ENCODE data around the gene NDOR1.

The NDOR1 gene

GRCh38 chr9:137183980-137184595, 21.4 kb upstream of the NDOR1 start:
- no peak for DNase-seq

GRCh38 chr9:137184881-137185660, 20.4 kb upstream of the NDOR1 start:
- no peak for DNase-seq

GRCh38 chr9:137185921-137186320, 19.6 kb upstream of the NDOR1 start:
- no peak for DNase-seq

GRCh38 chr9:137186385-137186784, 19.1 kb upstream of the NDOR1 start:
- no peak for DNase-seq

- no peak for DNase-seq
Observed at GRCh38 chr9:137187386-137187785, 18.1 kb upstream of the NDOR1 start.

- DNase-seq, result no peak
Observed at GRCh38 chr9:137188086-137188489, 17.4 kb upstream of the NDOR1 start.

GRCh38 chr9:137188490-137189296, 16.8 kb upstream of the NDOR1 start, which contains the start of the genes ANAPC2 and SSNA1:
TSS of gene ANAPC2 (minus strand) at chr9:137188560. CDS start at chr9:137188532, 28 bp downstream.
TSS of gene SSNA1 (plus strand) at chr9:137188676. CDS start at chr9:137188727, 51 bp downstream.
- DNase-seq, result peak; percentile 94

- no peak for DNase-seq
Observed at GRCh38 chr9:137189297-137190295, 15.9 kb upstream of the NDOR1 start.

- DNase-seq, result no peak
Observed at GRCh38 chr9:137190315-137190856, 15.1 kb upstream of the NDOR1 start.

- DNase-seq, result no peak
Observed at GRCh38 chr9:137191245-137191644, 14.3 kb upstream of the NDOR1 start.

GRCh38 chr9:137191691-137192447, 13.6 kb upstream of the NDOR1 start:
- no peak for DNase-seq

- DNase-seq, result no peak
Observed at GRCh38 chr9:137192448-137192780, 13.1 kb upstream of the NDOR1 start.

GRCh38 chr9:137192859-137193258, 12.6 kb upstream of the NDOR1 start:
- no peak for DNase-seq

- no peak for DNase-seq
Observed at GRCh38 chr9:137193771-137194170, 11.7 kb upstream of the NDOR1 start.

GRCh38 chr9:137194388-137194787, 11.1 kb upstream of the NDOR1 start:
- DNase-seq, result no peak

- DNase-seq, result no peak
Observed at GRCh38 chr9:137194909-137195308, 10.6 kb upstream of the NDOR1 start.

GRCh38 chr9:137195525-137196220, 9.8 kb upstream of the NDOR1 start:
- no peak for DNase-seq

- DNase-seq, result no peak
Observed at GRCh38 chr9:137198051-137198901, 7.2 kb upstream of the NDOR1 start.

GRCh38 chr9:137198902-137199283, 6.6 kb upstream of the NDOR1 start:
- no peak for DNase-seq

Data from T-helper 9 cell (primary cell).